GM12865 (cell line): ENCODE data around the gene CPLANE2.

Experiments
- DNase-seq: peaks from one replicate; pipeline ENCODE4 v3.0.0; 2010; ENCODE audit warnings: low read depth
- H3K4me3 ChIP-seq: 2 replicates; pipeline ENCODE4 v1.5.1; 2011; ENCODE audit warnings: mild to moderate bottlenecking, low read depth, low read length, control low read depth
- TF ChIP-seq, protein P1 (sequence below): IDR thresholded peaks from 2 replicates; pipeline ENCODE4 v1.5.1; 2011; ENCODE audit warnings: low read length, control low read depth, low read depth, inconsistent platforms; ENCODE audit not compliant: insufficient read depth; ENCODE audit errors: missing control alignments

Gene CPLANE2, protein sequence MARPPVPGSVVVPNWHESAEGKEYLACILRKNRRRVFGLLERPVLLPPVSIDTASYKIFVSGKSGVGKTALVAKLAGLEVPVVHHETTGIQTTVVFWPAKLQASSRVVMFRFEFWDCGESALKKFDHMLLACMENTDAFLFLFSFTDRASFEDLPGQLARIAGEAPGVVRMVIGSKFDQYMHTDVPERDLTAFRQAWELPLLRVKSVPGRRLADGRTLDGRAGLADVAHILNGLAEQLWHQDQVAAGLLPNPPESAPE

DNA sequence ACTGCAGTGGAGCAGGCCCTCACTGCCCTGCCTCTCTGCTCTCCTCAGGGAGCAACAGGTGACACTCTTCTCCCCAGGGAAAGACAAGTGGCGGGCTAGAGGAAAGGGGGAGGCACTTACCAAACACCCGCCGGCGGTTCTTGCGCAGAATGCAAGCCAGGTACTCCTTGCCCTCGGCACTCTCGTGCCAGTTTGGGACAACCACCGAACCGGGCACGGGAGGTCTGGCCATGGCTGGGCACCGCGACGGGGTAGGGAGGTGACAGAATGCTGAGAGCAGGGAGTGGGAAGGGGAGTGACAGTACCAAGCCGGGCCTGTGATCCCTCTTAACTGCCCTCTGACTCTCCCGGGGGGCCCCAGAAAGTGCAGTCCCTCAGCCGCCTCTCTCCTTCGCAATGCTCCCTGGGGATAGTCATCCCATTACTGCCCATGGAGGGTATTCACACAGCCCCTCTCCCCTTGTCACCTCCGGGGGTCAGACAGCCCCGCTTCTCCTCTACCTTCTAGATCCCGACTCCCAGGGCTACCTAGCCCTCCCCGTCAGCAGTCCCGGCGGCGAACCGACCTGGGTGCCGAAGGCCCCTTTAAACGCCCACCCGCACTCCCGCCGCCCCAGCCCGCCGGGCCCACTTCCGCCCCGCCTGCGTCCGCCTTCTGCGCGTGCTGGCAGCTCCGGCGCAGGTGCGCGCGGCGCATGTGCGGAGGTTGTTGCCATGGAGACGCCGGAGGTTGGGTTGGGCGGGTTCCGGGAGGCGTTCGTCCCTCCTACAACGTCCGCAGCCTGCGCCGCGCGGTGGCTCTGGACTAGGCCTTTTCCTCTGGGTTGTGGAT lies at the start of gene CPLANE2:
CPLANE2 (minus strand) TSS at position 673 of the 832 bp plus-strand sequence; CDS start at position 232, 441 bp downstream.
- peak within 1 kb of the TSS; percentile 91 for H3K4me3 ChIP-seq
- peak; percentile 96 for DNase-seq
- TF ChIP-seq, protein P1, sequence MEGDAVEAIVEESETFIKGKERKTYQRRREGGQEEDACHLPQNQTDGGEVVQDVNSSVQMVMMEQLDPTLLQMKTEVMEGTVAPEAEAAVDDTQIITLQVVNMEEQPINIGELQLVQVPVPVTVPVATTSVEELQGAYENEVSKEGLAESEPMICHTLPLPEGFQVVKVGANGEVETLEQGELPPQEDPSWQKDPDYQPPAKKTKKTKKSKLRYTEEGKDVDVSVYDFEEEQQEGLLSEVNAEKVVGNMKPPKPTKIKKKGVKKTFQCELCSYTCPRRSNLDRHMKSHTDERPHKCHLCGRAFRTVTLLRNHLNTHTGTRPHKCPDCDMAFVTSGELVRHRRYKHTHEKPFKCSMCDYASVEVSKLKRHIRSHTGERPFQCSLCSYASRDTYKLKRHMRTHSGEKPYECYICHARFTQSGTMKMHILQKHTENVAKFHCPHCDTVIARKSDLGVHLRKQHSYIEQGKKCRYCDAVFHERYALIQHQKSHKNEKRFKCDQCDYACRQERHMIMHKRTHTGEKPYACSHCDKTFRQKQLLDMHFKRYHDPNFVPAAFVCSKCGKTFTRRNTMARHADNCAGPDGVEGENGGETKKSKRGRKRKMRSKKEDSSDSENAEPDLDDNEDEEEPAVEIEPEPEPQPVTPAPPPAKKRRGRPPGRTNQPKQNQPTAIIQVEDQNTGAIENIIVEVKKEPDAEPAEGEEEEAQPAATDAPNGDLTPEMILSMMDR, result no peak

DNA sequence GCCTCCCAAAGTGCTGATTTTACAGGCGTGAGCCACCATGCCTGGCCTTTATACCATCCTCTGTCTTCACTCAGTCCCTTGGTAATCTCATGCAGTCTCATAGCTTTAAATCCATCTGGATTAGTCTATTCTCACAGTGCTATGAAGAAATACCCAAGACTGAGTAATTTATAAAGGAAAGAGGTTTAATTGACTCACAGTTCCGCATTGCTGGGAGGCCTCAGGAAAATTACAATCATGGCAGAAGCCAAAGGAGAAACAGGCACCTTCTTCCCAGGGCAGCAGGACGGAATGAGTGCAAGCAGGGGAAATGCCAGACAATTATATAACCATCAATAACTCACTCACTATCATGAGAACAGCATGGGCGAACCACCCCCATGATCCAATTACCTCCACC lies 49.1 kb upstream of the CPLANE2 start:
- no peak for DNase-seq
- no peak overlapping the region for H3K4me3 ChIP-seq
- TF ChIP-seq, protein P1, result no peak

DNA sequence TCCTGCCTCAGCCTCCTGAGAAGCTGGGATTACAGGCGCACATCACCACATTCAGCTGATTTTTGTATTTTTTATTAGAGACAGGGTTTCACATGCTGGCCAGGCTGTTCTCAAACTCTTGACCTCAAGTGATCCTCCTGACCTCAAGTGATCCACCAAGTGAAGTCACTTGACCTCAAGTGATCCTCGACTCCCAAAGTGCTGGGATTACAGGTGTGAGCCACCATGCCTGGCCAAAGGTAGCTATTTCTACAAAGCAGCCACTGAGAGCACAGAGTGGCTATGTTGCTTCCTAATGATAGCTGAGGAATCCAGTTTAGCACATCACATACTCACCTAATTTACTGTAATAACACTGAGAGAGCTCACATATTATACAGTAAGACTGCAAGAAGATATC lies 44.8 kb upstream of the CPLANE2 start:
- TF ChIP-seq, protein P1, result no peak
- DNase-seq, result no peak
- H3K4me3 ChIP-seq, result no peak overlapping the region

DNA sequence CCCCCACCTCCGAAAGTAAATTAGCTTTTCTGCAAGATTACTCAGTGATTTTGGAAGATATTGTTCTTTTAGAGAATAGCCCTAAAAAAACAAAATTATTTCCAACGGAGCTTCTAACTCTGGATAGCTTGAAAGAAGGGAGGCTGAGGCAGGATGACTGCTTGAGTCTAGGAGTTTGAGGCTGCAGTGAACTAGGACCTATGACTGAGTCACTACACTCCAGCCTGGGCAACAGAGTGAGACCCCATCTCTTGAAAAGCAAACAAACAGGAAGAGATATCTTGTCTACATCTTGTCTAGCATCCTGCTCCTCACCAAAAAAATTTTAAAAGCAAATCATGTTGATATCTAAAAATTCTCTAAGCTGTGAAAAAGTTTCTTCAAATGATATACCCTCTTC lies 42.2 kb upstream of the CPLANE2 start:
- H3K4me3 ChIP-seq, result no peak overlapping the region
- TF ChIP-seq, protein P1, result no peak
- DNase-seq, result no peak

DNA sequence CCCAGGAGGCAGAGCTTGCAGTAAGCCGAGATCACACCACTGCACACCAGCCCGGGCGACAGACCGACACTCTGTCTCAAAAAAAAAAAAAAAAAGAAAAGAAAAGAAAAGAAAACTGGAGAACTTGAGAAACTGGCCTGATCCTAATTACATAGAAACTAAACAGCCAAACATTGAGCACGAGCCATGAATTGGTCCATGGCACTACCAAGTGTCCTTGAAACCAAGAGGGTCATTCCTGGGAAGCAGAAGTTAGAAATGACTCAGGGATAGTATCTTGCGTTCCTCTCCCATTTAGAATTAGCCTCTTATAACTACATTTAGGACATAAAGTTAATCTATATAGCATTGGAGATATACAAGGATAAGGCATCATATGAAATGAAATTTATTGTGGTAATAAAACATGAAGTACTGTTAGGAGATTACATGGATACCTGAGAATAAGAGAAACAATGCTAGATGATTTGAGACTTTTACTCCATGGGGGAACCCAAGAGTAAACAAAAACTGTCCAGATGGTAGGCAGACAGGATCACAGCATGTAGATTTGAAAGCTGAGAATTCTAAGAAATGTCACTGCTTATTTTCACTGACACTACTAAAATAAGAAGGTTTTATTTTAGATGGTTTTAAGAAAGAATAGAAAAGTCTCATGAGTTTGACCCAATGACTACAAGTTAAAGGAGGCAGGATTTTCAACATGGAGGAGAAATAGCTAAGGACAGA lies 39.5 kb upstream of the CPLANE2 start:
- TF ChIP-seq, protein P1, result no peak
- no peak for DNase-seq
- H3K4me3 ChIP-seq, result no peak overlapping the region

DNA sequence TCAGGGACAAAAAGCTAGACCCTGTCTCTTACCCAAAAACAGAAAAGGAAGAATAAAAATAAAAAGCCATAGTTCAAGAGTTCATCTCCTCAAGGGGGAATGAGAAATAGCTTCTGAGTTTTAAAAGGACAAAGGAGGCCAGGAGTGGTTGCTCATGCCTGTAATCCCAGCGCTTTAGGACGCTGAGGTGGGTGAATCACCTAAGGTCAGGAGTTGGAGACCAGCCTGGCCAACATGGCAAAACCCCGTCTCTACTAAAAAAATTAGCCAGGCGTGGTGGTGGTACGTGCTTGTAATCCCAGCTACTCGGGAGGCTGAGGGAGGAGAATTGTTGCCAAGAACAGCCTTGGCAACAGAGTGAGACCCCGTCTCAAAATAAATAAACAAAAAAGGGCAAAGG lies 38.6 kb upstream of the CPLANE2 start:
- no peak overlapping the region for H3K4me3 ChIP-seq
- TF ChIP-seq, protein P1, result no peak
- DNase-seq, result no peak
